Epithelial cell of esophagus (primary cell): ENCODE data around the gene MGST2.

Source experiments
- DNase-seq: peaks from one replicate; pipeline ENCODE4 v3.0.0; 2010; ENCODE audit warnings: low read depth
- H3K4me3 ChIP-seq: 2 replicates; pipeline ENCODE4 v1.5.1; 2011; ENCODE audit warnings: mild to moderate bottlenecking, low read length, control low read depth
- CTCF ChIP-seq: IDR thresholded peaks from 2 replicates; pipeline ENCODE4 v1.5.1; 2011; ENCODE audit warnings: low read depth, mild to moderate bottlenecking, low read length, control low read depth, inconsistent platforms; ENCODE audit not compliant: insufficient read depth; ENCODE audit errors: missing control alignments

Gene MGST2

GRCh38 chr4:139728146-139728545, 62.5 kb downstream of the MGST2 start:
- no peak for TF ChIP-seq CTCF
- no peak for DNase-seq
- no peak overlapping the region for H3K4me3 ChIP-seq

GRCh38 chr4:139728840-139729239, 63.2 kb downstream of the MGST2 start:
- TF ChIP-seq CTCF: no peak
- H3K4me3 ChIP-seq: no peak overlapping the region
- DNase-seq: no peak

- H3K4me3 ChIP-seq: no peak overlapping the region
- no peak for TF ChIP-seq CTCF
- DNase-seq: no peak
These were observed 67.5 kb downstream of the MGST2 start for GRCh38 chr4:139732991-139733570.

GRCh38 chr4:139734201-139734874, 68.7 kb downstream of the MGST2 start:
- no peak for TF ChIP-seq CTCF
- DNase-seq: peak; percentile 82
- peak overlapping the region; percentile 30 for H3K4me3 ChIP-seq

GRCh38 chr4:139734875-139735380, 69.3 kb downstream of the MGST2 start:
- peak; percentile 44 for TF ChIP-seq CTCF
- DNase-seq: peak; percentile 63
- peak overlapping the region; percentile 30 for H3K4me3 ChIP-seq

- TF ChIP-seq CTCF: no peak
- peak overlapping the region; percentile 30 for H3K4me3 ChIP-seq
- DNase-seq: no peak
These were observed 70.0 kb downstream of the MGST2 start for GRCh38 chr4:139735381-139736273.
